HG03066 (cell line): ENCODE results near the gene CDR2L.
"Not testable (repeated sequence)": the region's sequence is repeated elsewhere in the genome, so short reads cannot be mapped to it uniquely, and the experiment has no call there.

Experiments used
- ATAC-seq: cut with Tn5 transposase; IDR thresholded peaks from one replicate; pipeline ENCODE4 v1.9.1; 2021; ENCODE audit warnings: low read depth; ENCODE audit not compliant: unreplicated experiment

The CDR2L gene

DNA sequence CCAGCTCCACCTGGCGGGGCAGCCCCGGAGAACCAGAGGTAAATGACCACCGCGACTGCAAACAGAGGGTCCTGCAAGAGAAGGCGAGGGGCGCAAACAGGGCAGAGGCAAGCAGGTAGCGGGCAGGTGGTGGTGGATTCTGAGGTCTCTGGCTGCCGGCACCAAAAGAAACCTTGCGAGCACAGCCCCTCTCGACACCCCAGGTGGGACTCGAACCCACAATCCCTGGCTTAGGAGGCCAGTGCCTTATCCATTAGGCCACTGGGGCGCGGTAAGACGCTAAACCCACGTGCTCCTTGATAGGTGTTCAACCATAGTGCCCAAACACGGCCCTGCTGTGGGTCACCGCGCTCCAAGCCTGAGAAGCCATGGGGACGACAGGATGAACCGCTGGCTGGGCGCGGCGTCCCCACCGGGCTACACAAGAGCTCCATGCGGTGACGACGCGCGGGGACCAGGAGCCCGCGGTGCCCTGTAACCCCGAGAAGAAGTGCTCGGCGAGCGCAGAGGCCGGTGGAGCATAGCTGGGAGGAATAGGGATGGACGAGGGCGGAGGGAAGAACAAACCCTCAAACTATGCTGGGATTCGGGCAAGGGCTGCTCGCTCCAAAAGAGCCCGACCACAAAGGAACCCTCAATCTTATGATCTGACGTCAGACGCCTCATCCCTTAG is 46.9 kb downstream of the CDR2L start:
- ATAC-seq = peak; percentile 58

DNA sequence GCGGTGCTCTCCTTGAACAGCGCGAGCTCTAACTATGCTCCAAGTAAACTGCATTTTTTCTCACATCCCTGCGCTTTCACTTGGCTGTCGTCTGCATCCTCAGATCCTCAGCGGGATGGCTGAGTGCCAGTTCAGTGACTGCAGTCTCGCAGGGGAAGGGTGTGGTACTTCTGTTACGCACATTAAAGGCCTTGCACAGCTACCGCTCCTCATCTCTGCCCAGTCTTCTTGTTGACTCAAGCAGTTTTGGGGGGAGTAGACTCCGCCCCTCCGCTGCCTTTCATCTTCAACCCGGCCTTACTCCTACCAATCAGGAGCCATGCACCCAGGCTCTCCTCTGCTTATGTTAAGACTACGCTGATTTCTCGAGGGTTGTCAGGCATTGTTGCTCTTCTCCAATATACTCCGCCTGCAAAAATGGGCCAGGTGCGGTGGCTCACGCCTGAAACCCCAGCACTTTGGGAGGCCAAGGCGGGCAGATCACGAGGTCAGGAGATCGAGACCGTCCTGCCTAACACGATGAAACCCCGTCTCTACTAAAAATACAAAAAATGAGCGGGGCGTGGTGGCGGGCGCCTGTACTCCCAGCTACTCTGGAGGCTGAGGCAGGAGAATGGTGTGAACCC is 49.3 kb downstream of the CDR2L start:
- no peak for ATAC-seq

DNA sequence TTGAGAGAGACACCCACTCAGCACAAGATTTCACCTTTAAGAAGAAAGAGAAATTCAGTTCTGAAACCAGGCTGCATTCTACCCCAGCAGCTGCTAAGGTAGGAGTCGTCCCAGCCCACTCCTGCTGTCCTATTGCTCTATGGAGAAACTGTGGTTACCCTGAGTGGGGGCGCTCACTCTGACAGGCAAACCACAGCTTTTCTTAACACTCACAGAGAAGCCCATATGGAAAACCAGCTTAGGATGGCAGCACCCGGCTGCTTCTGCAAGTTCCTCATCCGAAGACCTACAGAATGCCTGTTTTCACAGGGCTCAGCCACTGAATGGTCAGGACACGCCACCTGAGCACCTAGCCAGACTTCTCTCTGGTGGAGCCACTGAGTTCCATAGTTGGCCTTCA is 51.8 kb downstream of the CDR2L start:
- ATAC-seq = no peak

DNA sequence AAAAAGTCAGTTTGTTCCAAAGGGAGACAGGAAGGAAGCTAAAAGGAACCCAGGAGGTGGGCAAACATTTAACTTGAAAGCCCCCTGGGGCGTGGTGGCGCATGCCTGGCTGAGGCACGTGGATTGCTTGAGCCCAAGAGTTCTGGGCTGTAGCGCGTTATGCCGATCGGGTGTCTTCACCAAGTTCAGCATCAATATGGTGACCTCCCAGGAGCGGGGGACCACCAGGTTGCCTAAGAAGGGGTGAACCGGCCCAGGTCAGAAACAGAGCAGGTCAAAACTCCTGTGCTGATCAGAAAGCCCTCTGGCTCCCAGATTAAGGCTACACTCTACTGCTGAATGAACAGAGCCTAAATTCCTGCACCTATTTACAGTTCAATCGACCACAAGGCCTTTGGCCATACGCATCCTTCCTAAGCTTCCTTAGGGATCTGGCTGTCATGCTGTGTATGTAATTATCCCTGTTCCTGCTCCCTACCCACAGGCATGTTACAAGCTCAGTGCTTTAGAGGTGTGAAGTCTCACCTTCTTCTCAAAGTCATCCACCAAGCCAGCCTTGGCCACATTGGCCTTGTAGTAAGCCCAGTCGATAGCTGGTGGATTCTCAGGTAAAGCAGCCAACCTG is 54.3 kb downstream of the CDR2L start:
- ATAC-seq = no peak

DNA sequence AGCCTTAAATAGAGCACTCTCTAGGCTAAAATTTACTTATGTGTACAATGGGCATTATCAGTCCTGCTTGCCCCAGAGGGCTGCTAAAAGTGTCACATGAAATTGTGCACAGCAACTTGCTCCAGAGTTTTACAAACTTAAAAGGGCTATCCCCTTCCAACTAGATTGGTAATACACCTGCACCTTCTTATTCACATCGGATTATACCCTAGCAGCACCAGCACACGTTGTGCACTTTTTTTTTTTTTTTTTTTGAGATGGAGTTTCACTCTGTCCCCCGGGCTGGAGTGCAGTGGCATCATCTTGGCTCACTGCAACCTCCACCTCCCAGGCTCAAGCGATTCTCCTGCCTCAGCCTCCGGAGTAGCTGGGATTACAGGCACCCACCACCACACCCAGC is 56.4 kb downstream of the CDR2L start:
- ATAC-seq = not testable (repeated sequence)

DNA sequence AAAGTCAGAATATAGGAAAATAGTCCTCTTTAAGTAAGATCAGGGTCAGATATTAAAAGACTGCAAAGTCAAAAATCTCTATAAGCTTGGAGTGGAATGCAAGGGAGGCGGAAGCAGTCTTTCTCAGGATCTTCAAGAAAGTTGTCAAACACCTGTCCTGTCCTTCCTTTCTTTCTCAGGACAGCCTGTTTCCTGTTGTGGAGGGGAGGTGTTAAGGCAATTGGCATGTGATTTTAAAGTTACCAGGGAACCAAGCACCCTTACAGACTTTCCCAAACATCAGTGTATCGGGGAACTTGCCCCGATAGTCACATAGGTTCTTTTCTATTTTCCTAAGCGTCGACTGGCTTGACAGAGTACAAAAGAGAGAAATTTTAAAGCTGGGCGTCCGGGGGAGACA is 57.3 kb downstream of the CDR2L start:
- no peak for ATAC-seq

DNA sequence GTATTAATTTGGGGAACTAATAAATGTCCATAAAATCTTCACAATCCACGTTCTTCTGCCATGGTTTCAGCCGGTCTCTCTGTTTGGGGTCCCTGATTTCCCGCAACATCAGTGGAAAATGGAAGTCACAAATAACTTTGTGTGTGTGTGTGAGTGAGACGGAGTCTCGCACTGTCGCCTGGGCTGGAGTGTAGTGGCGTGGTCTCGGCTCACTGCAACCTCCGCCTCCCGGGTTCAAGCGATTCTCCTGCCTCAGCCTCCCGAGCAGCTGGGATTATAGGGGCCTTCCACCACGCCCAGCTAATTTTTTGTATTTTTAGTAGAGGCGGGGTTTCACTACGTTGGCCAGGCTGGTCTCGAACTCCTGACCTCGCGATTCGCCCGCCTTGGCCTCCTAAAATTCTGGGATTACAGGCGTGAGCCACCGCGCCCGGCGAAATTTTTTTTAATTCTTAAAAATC is 58.5 kb downstream of the CDR2L start:
- not testable (repeated sequence) for ATAC-seq

DNA sequence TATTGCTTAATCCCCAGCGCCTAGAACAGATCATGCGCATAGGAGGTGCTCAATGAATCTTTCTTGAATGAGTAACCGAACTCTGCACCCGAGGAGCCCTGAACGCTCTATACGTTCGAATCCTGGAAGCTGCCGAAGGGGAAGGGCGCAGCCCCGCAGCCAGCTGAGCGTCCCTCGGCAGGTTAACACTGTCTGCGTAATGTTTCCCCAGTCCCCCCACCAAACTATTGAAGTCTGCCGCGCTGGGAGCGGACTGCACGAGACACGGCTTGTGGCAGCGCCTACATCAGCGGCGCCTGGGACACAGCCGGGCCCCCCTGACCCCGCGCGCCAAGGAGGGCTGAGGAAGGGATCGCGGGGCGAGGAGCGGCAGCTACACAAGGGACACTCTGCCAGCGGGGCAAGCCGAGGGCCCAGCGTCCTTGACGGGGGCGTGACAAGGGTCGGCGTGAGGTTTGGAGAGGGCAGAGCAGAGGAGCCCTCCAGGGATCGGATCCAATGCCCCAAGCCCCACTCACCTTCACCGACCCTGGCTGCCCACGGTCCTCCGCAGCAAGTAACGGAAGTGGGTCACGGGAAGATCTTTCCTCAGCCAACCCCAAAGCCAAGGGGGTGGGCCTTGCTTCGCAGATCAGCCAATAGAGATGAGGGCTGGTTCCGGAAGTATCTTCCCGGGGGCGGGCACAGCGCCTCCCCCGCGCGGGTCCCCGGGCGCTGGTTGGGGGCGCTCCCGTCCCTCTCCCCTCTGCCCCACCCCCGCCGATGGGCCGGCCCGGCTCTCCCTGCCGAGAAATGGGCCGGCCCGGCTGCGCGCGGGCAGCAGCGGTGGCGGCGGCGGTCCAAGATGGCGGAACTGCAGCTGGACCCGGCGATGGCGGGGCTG is 59.2 kb downstream of the CDR2L start, which contains the start of the genes ATP5PD and KCTD2:
Gene ATP5PD, minus strand, starts transcription at position 563 of the 883 bp plus-strand sequence. CDS start 4,319 bp downstream, outside the sequence.
Gene KCTD2, plus strand, starts transcription at position 819 of the 883 bp plus-strand sequence. Its CDS starts 26 bp downstream, at position 845.
- ATAC-seq = peak; percentile 96

DNA sequence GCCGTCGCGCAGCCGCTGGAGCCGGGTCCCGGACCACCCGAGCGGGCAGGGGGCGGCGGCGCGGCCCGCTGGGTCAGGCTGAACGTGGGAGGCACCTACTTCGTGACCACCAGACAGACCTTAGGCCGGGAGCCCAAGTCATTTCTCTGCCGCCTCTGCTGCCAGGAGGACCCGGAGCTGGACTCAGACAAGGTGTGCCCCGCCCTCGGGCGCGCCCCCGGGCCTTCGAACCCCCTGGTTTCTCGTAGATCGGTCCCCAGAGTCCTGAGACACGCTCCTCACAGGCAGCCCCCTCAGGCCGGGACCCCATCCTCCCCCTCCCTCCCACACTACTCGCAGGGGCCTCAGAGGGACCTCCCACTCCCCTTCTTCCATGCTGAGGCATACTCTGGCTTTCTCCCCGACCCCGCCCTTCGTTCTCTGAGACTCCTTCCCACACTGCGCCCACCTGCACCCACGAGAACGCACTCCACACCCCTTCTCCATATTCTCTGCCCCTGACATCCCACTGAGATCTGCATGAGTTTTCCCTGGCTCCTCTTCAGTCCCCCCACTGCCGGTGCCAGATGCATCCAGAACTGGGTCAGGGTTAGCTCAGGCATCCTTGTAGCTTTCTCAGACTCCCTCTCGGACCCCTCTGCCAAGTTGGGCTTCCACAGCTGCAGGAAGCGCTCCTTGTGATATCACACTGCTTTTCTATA is 60.1 kb downstream of the CDR2L start:
- ATAC-seq = no peak

DNA sequence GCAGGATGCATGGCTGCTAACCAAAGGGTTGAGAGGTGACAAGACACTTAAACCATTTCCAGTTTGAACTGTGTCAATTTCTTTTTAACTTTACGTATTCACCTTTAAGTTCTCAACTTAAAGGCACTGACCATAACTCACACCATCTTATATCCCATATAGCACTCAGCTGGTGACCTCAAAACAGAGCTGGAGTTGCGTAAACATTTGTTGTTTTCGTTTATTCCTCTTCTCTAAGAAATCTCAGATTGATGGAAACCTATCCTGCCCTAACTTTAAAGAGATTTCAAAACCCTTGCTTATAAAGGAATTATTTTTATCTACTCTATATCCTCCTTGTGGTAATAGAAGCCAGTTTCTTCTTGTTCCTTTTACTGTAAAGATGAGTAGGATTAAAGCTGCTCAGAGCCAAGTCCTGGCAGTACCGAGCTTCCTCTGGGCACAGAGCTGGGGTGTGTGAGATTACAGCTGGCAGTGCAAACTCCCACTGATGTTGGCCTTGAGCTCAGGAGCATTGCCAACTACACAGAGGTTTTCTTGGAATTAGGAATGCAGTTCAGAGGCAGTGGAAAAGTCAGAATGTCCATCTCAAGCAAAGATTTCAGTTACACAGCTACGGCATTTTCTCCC is 60.9 kb downstream of the CDR2L start:
- no peak for ATAC-seq

DNA sequence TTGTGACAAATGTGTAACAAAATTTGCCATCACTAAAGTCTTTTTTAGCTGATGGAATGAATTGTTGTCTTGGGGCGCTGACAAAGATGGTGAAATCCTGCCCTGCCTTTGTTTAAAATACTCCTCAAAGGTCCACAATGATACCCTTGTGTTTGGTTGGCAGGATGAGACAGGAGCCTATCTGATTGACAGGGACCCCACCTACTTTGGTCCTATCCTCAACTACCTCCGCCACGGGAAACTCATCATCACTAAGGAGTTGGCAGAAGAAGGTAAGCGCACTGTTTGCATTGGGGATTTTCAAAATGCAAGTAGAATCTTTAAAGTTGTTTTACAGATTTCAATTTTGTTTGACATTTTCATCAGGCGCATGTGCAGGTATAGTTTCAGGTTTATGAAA is 61.6 kb downstream of the CDR2L start:
- no peak for ATAC-seq

DNA sequence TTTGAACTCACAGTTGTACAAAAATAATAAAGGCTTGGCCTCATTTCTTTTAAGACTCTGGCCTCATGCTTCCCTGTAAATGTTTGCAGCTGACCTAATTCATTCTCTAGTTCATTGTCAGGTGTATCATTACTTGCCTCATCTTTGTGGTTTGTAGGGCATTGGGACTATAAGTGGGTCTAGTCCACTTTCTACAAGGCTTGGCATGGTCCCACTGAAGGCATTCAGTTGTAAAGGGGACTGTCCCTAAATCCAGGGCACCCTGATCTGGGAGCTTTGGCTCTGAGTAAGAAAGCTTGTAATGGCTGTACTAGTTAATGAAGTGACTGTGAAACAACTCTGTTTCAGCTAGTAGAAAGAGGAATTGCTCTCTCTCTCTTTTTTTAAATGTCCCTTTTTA is 62.3 kb downstream of the CDR2L start:
- ATAC-seq = no peak

DNA sequence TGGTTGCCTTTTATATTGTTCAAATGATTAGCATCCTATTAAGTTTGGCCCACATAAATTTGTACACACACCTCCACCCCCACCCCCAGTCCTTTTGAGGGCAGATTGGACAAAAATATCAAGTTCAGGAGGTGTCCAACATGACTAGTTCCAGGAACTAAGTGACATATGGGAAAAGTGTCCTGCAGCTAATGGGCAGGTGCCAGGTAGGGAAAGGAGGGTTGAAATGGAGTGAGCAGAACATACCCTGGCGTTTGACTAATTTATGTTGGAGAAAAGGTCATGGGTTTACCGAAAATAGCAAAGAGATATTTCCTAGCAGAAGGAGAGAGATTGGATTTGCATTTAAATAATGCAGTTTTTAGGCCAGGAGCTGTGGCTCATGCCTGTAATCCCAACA is 64.5 kb downstream of the CDR2L start:
- ATAC-seq = no peak
